Epithelial cell of proximal tubule (primary cell): ENCODE results near the gene CACNA2D2. TPM values are rescaled to one million over a fixed set of nuclear protein-coding genes. Genes with fewer than 3 reads are reported as not detected.

Experiments used
- DNase-seq: peaks from one replicate; pipeline ENCODE4 v3.0.0-alpha.2; 2011; ENCODE audit warnings: low read depth
- H3K4me3 ChIP-seq: 2 replicates; pipeline ENCODE4 v1.5.1; 2011; ENCODE audit warnings: low read depth, mild to moderate bottlenecking, low read length
- CTCF ChIP-seq: conservative IDR thresholded peaks from 2 replicates; pipeline ENCODE4 v1.5.1; 2012; ENCODE audit warnings: low read depth, mild to moderate bottlenecking, low read length
- total RNA-seq: library from RNA; depleted of rRNA; stranded (reverse); fragments of >200 nt; gene quantifications from 2 replicates; pipeline ENCODE4 v1.2.3, GENCODE V29; 2015

CACNA2D2 gene
- 0.14 TPM in 1 of 2 replicates, not detected in the other for total RNA-seq

- no peak for DNase-seq
- TF ChIP-seq CTCF: no peak
- no peak within 1 kb of the TSS for H3K4me3 ChIP-seq
These were observed at the start of gene CACNA2D2 for GRCh38 chr3:50503504-50504342. TSS of gene CACNA2D2 (minus strand) at chr3:50503634. CDS start at chr3:50503423, 211 bp downstream.

GRCh38 chr3:50552598-50552997 is 49.2 kb upstream of the CACNA2D2 start:
- no peak overlapping the region for H3K4me3 ChIP-seq
- DNase-seq: no peak
- TF ChIP-seq CTCF: no peak

- no peak overlapping the region for H3K4me3 ChIP-seq
- peak; percentile 23 for TF ChIP-seq CTCF
- no peak for DNase-seq
These were observed 48.4 kb upstream of the CACNA2D2 start for GRCh38 chr3:50551681-50552435.

GRCh38 chr3:50551054-50551659 is 47.7 kb upstream of the CACNA2D2 start:
- no peak for TF ChIP-seq CTCF
- no peak for DNase-seq
- no peak overlapping the region for H3K4me3 ChIP-seq

GRCh38 chr3:50550079-50550736 is 46.8 kb upstream of the CACNA2D2 start:
- no peak for DNase-seq
- no peak overlapping the region for H3K4me3 ChIP-seq
- TF ChIP-seq CTCF: peak; percentile 74

- no peak overlapping the region for H3K4me3 ChIP-seq
- no peak for TF ChIP-seq CTCF
These were observed 45.8 kb upstream of the CACNA2D2 start for GRCh38 chr3:50549226-50549625.

More at GRCh38 chr3:50549226-50549625, 45.8 kb upstream of the CACNA2D2 start:
- no peak for DNase-seq
